ENCODE measurements around the gene AMN1.

DNA sequence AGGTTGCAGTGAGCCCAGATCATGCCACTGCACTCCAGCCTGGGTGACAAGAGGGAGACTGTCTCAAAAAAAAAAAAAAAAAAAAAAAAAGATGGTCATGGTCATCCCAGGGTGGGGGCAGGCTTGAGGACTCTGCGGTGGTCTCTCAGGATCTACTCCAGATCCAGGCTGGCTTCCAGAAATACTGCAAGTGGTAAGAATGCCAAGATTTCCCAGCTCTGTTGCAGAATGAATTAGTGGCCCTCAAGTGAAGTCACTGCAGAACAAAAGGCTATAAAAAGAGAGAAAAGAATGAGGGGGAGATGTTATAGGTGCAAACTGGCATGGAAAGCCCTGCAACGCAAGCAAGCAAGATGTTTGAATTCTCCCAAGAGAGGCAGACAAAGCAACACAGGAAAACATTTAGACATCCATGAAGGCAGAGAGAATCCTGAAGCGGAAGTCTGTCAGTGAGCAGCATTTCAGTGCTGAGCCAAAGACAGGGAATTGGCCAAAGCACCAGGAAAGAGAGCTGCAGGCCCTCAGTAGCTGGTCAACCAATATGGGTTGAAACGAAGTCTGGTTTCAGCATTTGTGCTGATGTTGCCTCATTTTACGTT is 101.3 kb downstream of the AMN1 start:
- TF ChIP-seq, protein P1, sequence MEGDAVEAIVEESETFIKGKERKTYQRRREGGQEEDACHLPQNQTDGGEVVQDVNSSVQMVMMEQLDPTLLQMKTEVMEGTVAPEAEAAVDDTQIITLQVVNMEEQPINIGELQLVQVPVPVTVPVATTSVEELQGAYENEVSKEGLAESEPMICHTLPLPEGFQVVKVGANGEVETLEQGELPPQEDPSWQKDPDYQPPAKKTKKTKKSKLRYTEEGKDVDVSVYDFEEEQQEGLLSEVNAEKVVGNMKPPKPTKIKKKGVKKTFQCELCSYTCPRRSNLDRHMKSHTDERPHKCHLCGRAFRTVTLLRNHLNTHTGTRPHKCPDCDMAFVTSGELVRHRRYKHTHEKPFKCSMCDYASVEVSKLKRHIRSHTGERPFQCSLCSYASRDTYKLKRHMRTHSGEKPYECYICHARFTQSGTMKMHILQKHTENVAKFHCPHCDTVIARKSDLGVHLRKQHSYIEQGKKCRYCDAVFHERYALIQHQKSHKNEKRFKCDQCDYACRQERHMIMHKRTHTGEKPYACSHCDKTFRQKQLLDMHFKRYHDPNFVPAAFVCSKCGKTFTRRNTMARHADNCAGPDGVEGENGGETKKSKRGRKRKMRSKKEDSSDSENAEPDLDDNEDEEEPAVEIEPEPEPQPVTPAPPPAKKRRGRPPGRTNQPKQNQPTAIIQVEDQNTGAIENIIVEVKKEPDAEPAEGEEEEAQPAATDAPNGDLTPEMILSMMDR (IDR thresholded peaks at IDR 0.05): no peak
- TF ChIP-seq POLR2A (IDR thresholded peaks at IDR 0.05) (no peak), EP300 (IDR thresholded peaks at IDR 0.05) (no peak)

All from ovary (tissue), 3 donors.